Heart right ventricle (tissue), 16 donors: ENCODE data around the gene MATCAP1. TPM values are rescaled to one million over a fixed set of nuclear protein-coding genes. Genes with fewer than 3 reads are reported as not detected.

Experiments
- ATAC-seq, 8 donors: fragments of 200-7000 bp; cut with Tn5 transposase; one replicate each; pipeline ENCODE4 v1.9.1; 2020; ENCODE audit warnings: mild to moderate bottlenecking in 8 of 8, moderate library complexity in 8 of 8, moderate number of reproducible peaks in 1 of 8
- DNase-seq, 2 donors: peaks; one replicate each; pipeline ENCODE4 v3.0.0-alpha.2; 2020
- H3K27ac ChIP-seq, 10 donors: fragments of 200-600 bp; sonication (generic) in 2 of 10; one replicate each; pipeline versions ENCODE4 v1.5.0 to v1.8.0; 2020 to 2022; ENCODE audit warnings: mild to moderate bottlenecking in 3 of 10
- H3K27me3 ChIP-seq, 7 donors: fragments of 200-600 bp; one replicate each; pipeline ENCODE4 v1.8.0; 2021 to 2022; ENCODE audit warnings: mild to moderate bottlenecking in 2 of 7
- H3K36me3 ChIP-seq, 9 donors: fragments of 200-600 bp; sonication (generic) in 1 of 9; one replicate each; pipeline versions ENCODE4 v1.5.0 to v1.8.0; 2020 to 2022; ENCODE audit warnings: mild to moderate bottlenecking in 2 of 9
- H3K4me1 ChIP-seq, 9 donors: fragments of 200-600 bp; sonication (generic) in 1 of 9; one replicate each; pipeline versions ENCODE4 v1.5.0 to v1.8.0; 2020 to 2022; ENCODE audit warnings: mild to moderate bottlenecking in 4 of 9
- H3K4me3 ChIP-seq, 10 donors: fragments of 200-600 bp; sonication (generic) in 2 of 10; one replicate each; pipeline versions ENCODE4 v1.5.0 to v1.8.0; 2020 to 2022; ENCODE audit warnings: mild to moderate bottlenecking in 7 of 10, moderate library complexity in 2 of 10
- H3K9me3 ChIP-seq, 11 donors: fragments of 200-600 bp in 10 of 11; sonication (generic) in 2 of 11; one replicate each; pipeline versions ENCODE4 v1.5.0 to v1.8.0; 2013 to 2022; ENCODE audit warnings: mild to moderate bottlenecking in 2 of 11, control low read depth in 1 of 11, moderate library complexity in 1 of 11
- CTCF ChIP-seq, 9 donors: fragments of 200-600 bp; sonication (generic) in 2 of 9; IDR thresholded peaks; one replicate each; pipeline versions ENCODE4 v1.5.0 to v1.8.0; 2021 to 2022; ENCODE audit warnings: antibody characterized with exemption in 9 of 9, mild to moderate bottlenecking in 5 of 9, moderate library complexity in 1 of 9
- WGBS, 2 donors: extraction: QIAGEN DNeasy Blood & Tissue Kit; methylation state at CpG; one replicate each; pipeline ENCODE4 v1.1.7; 2013; ENCODE audit warnings: inconsistent platforms in 1 of 2; 5-methylcytosine and 5-hydroxymethylcytosine counted together
- intact Hi-C, 10 donors: fragments of 100-400 bp; cut with DNase I; formaldehyde crosslinking; loops; one replicate each; pipeline versions ENCODE4 v1.11.1 to v1.14.2; 2022
- polyA plus RNA-seq, 2 donors: library from polyadenylated mRNA; stranded (reverse); fragments of 200-250 nt; gene quantifications; one replicate each; pipeline ENCODE4 v1.2.3, GENCODE V29; 2013
- total RNA-seq, 10 donors: library from RNA; stranded (reverse); fragmentation: NEBNext Ultra II Directional in 3 of 10; extraction: Animal tissue kit (Norgen Biotek cat#: 25700) in 3 of 10; gene quantifications; one replicate each; pipeline versions ENCODE4 v1.2.1 to v1.2.4, GENCODE V29; 2021 to 2023
- donor health status: Arrhythmogenic right ventricular cardiomyopathy.
- donor health status: ischemic (EF 13 %, LVEDD 7.1; RV severe dilation, severe dysfunction).
- donor health status: healthy with polysubstance abuse.
- donor health status: DM: no; HTN: yes; CAD: no.
- donor health status: DM: no; HTN: no; CAD: no.
- donor health status: ischemic (EF 25% LVEDD 6.9; RV normal size, moderate dysfunction).
- donor health status: ischemic (EF 25% LVEDD 5.7; RV mildly dilated, moderate dysfunction).
- donor health status: healthy.
- donor health status: DM: yes; HTN: yes; CAD: no.
- donor health status: Ischemic cardiomyopathy.
- donor health status: ischemic (EF 35%, LVEDD 5.7; RV mildly dilated, moderate dysfunction).
- donor health status: nonischemic (EF 11% LVEDD 7.7; RV severe dilation, severe dysfunction).
- donor health status: DM: yes; HTN: yes; CAD: no.
- donor health status: PGD.
- donor health status: ischemic (EF 29% LVEDD 5.4; RV normal size, mild dysfunction).
- donor health status: nonischemic (EF 23%, LVEDD 6.1; RV moderate dilation, normal function).

The MATCAP1 gene
- total and polyA plus RNA-seq, 12 donors: 8.0 to 30.9 (median 13.1) TPM

GRCh38 chr16:67173808-67174705, 9.7 kb downstream of the MATCAP1 start:
- peaks cover 0 to 17% (median 0%) of the 10 kb centered on the region in 9 donors for H3K36me3 ChIP-seq
- H3K27me3 ChIP-seq: peaks cover 0 to 36% (median 0%) of the 10 kb centered on the region in 7 donors
- peak overlapping the region; percentile 67 to 97 (median 88) for H3K27ac ChIP-seq
- intact Hi-C loops: no loop called here
- ATAC-seq (peak; percentile 70 to 81 (median 75)), DNase-seq (peak; percentile 82 to 87)
- WGBS, 2 donors: 1% methylated on average over 71 of the region's 71 CpGs
- peak in 5 of 9 donors; percentile 16 to 55 (median 49) for TF ChIP-seq CTCF (IDR thresholded peaks at IDR 0.05)
- no peaks in the 10 kb centered on the region for H3K9me3 ChIP-seq
- peak overlapping the region; percentile 19 to 58 (median 48) for H3K4me3 ChIP-seq
- peaks cover 12 to 72% (median 51%) of the 10 kb centered on the region in 9 donors for H3K4me1 ChIP-seq

- WGBS, 2 donors: 87 to 100% methylated on average over 1 of the region's 1 CpG
- Histone ChIP-seq H3K9me3 (no peaks in the 10 kb centered on the region), H3K4me1 (peaks cover 12 to 67% (median 47%) of the 10 kb centered on the region in 9 donors), H3K27me3 (peaks cover 0 to 43% (median 0%) of the 10 kb centered on the region in 7 donors), H3K4me3 (peak overlapping the region in 9 of 10 donors; percentile 35 to 58 (median 49)), H3K36me3 (peaks cover 0 to 17% (median 0%) of the 10 kb centered on the region in 9 donors), H3K27ac (peak overlapping the region; percentile 67 to 97 (median 88))
- ATAC-seq: no peak
- no peak for TF ChIP-seq CTCF (IDR thresholded peaks at IDR 0.05)
- intact Hi-C loops: no loop called here
- DNase-seq: no peak
Observed at GRCh38 chr16:67173323-67173722, 10.4 kb downstream of the MATCAP1 start.

GRCh38 chr16:67170949-67171649, 12.7 kb downstream of the MATCAP1 start:
- Histone ChIP-seq H3K27ac (peak overlapping the region; percentile 69 to 98 (median 94)), H3K27me3 (peaks cover 0 to 65% (median 0%) of the 10 kb centered on the region in 7 donors), H3K9me3 (no peaks in the 10 kb centered on the region), H3K4me1 (peaks cover 12 to 60% (median 39%) of the 10 kb centered on the region in 9 donors), H3K36me3 (peaks cover 0 to 10% (median 0%) of the 10 kb centered on the region in 9 donors), H3K4me3 (peak overlapping the region; percentile 30 to 60 (median 54))
- ATAC-seq (peak; percentile 2 to 30 (median 6)), DNase-seq (no peak)
- TF ChIP-seq CTCF (IDR thresholded peaks at IDR 0.05): no peak
- intact Hi-C loops: no loop called here
- WGBS, 2 donors: 33 to 34% methylated on average over 14 of the region's 14 CpGs
